ENCODE data around the gene WLS.

The WLS gene

GRCh38 chr1:68144856-68145255, 87.5 kb downstream of the WLS start:
- Histone ChIP-seq H3K36me3 (ENCODE audit: control insufficient read depth, insufficient read depth, low read length) (no peaks in the 10 kb centered on the region), H3K79me2 (no peaks in the 10 kb centered on the region), H3K9me3 (ENCODE audit: control insufficient read depth, low read length) (no peaks in the 10 kb centered on the region), H3K4me2 (ENCODE audit: low read length) (peak overlapping the region; percentile 40), H3K9ac (no peak overlapping the region), H2AFZ (peak overlapping the region; percentile 22), H3K27ac (peak overlapping the region; percentile 87), H3K4me3 (ENCODE audit: low read depth, low read length) (no peak overlapping the region), H3K4me1 (peaks cover 14% of the 10 kb centered on the region), H3K27me3 (ENCODE audit: control insufficient read depth, insufficient read depth, low read length) (no peaks in the 10 kb centered on the region)
- TF ChIP-seq CTCF (IDR thresholded peaks at IDR 0.05): no peak

GRCh38 chr1:68143633-68144032, 88.7 kb downstream of the WLS start:
- Histone ChIP-seq H3K27me3 (ENCODE audit: control insufficient read depth, insufficient read depth, low read length) (no peaks in the 10 kb centered on the region), H2AFZ (no peak overlapping the region), H3K4me3 (ENCODE audit: low read depth, low read length) (no peak overlapping the region), H3K36me3 (ENCODE audit: control insufficient read depth, insufficient read depth, low read length) (no peaks in the 10 kb centered on the region), H3K4me2 (ENCODE audit: low read length) (no peak overlapping the region), H3K9me3 (ENCODE audit: control insufficient read depth, low read length) (no peaks in the 10 kb centered on the region), H3K9ac (no peak overlapping the region), H3K79me2 (no peaks in the 10 kb centered on the region), H3K27ac (no peak overlapping the region), H3K4me1 (peaks cover 14% of the 10 kb centered on the region)
- TF ChIP-seq CTCF (IDR thresholded peaks at IDR 0.05): no peak

- no peaks in the 10 kb centered on the region for H3K9me3 ChIP-seq (ENCODE audit: control insufficient read depth, low read length)
- no peak overlapping the region for H3K9ac ChIP-seq
- H3K4me1 ChIP-seq: peaks cover 14% of the 10 kb centered on the region
- H3K4me2 ChIP-seq (ENCODE audit: low read length): no peak overlapping the region
- TF ChIP-seq CTCF (IDR thresholded peaks at IDR 0.05): no peak
- H3K27ac ChIP-seq: no peak overlapping the region
- H3K27me3 ChIP-seq (ENCODE audit: control insufficient read depth, insufficient read depth, low read length): no peaks in the 10 kb centered on the region
- no peaks in the 10 kb centered on the region for H3K36me3 ChIP-seq (ENCODE audit: control insufficient read depth, insufficient read depth, low read length)
- H3K79me2 ChIP-seq: no peaks in the 10 kb centered on the region
- H3K4me3 ChIP-seq (ENCODE audit: low read depth, low read length): no peak overlapping the region
- no peak overlapping the region for H2AFZ ChIP-seq
These were observed 89.9 kb downstream of the WLS start for GRCh38 chr1:68142461-68142860.

GRCh38 chr1:68142036-68142435, 90.3 kb downstream of the WLS start:
- peaks cover 14% of the 10 kb centered on the region for H3K4me1 ChIP-seq
- H3K4me3 ChIP-seq (ENCODE audit: low read depth, low read length): no peak overlapping the region
- no peaks in the 10 kb centered on the region for H3K79me2 ChIP-seq
- H2AFZ ChIP-seq: no peak overlapping the region
- no peaks in the 10 kb centered on the region for H3K9me3 ChIP-seq (ENCODE audit: control insufficient read depth, low read length)
- no peak overlapping the region for H3K9ac ChIP-seq
- H3K4me2 ChIP-seq (ENCODE audit: low read length): no peak overlapping the region
- no peaks in the 10 kb centered on the region for H3K27me3 ChIP-seq (ENCODE audit: control insufficient read depth, insufficient read depth, low read length)
- TF ChIP-seq CTCF (IDR thresholded peaks at IDR 0.05): no peak
- no peaks in the 10 kb centered on the region for H3K36me3 ChIP-seq (ENCODE audit: control insufficient read depth, insufficient read depth, low read length)
- no peak overlapping the region for H3K27ac ChIP-seq

Measured in parathyroid adenoma (tissue), 2 donors.